A549 (cell line): Measurements from ENCODE around the gene MARK2. TPM values are rescaled to one million over a fixed set of nuclear protein-coding genes. Genes with fewer than 3 reads are reported as not detected.

Experiments used
- ATAC-seq, 2 experiments: fragments of 200-7000 bp in 1 of 2; fragments of >200 bp in 1 of 2; cut with Nextera tagmentation in 1 of 2; cut with Tn5 transposase in 1 of 2; 3 replicates each; pipeline versions ENCODE4 v1.8.0 to v1.9.1; 2018 to 2020; ENCODE audit warnings: mild to moderate bottlenecking in 1 of 2, moderate library complexity in 1 of 2
- CTCF ChIA-PET: fragments of 300-600 bp; sonication (Branson Sonifier 250); formaldehyde crosslinking; extraction: SDS; loops from one replicate; lab custom pipeline; 2021; ENCODE audit warnings: antibody characterized with exemption, inconsistent platforms; lab: Yijun Ruan, JAX
- POLR2A ChIA-PET: fragments of 350-600 bp; formaldehyde crosslinking; extraction: SDS; loops from one replicate; lab custom pipeline; 2021; ENCODE audit warnings: antibody characterized with exemption, inconsistent platforms; lab: Yijun Ruan, JAX
- DNase-seq, 2 experiments: peaks; one replicate each; pipeline versions ENCODE4 v3.0.0 to v3.0.0-alpha.2; 2011 to 2016; ENCODE audit warnings: low read depth in 1 of 2, low spot score in 1 of 2
- FAIRE-seq: peaks from 2 replicates; lab custom pipeline; 2011; peaks lifted over from hg19 to GRCh38; lab: Jason Lieb, UNC
- H3K27ac ChIP-seq, 2 experiments: fragments of >200 bp; sonication (Bioruptor Twin); formaldehyde crosslinking; 3 replicates each; pipeline ENCODE4 v1.5.1; 2016 to 2017
- H3K4me1 ChIP-seq: fragments of >200 bp; sonication (Bioruptor Twin); formaldehyde crosslinking; 3 replicates; pipeline ENCODE4 v1.6.1; 2016
- H3K4me2 ChIP-seq: fragments of >200 bp; sonication (Bioruptor Twin); formaldehyde crosslinking; 3 replicates; pipeline ENCODE4 v1.6.1; 2016
- H3K4me3 ChIP-seq: fragments of >200 bp; sonication (Bioruptor Twin); formaldehyde crosslinking; 3 replicates; pipeline ENCODE4 v1.5.1; 2016
- H3K9me3 ChIP-seq: fragments of >200 bp; sonication (Bioruptor Twin); formaldehyde crosslinking; 3 replicates; pipeline ENCODE4 v1.6.1; 2016
- BHLHE40 ChIP-seq: IDR thresholded peaks from 2 replicates; pipeline ENCODE4 v1.6.1; 2012; ENCODE audit warnings: low read depth, low read length, inconsistent platforms
- CEBPB ChIP-seq, 2 experiments: fragments of >200 bp in 1 of 2; sonication (Bioruptor Twin) in 1 of 2; formaldehyde crosslinking in 1 of 2; IDR thresholded peaks; 2 replicates each; pipeline ENCODE4 v1.6.1; 2012 to 2016
- CHD4 ChIP-seq: fragments of 200-600 bp; sonication (generic); IDR thresholded peaks from 2 replicates; pipeline ENCODE4 v1.6.1; 2016; ENCODE audit warnings: antibody characterized with exemption, mild to moderate bottlenecking, borderline replicate concordance
- ELK1 ChIP-seq: fragments of 150-350 bp; IDR thresholded peaks from 2 replicates; pipeline ENCODE4 v1.6.1; 2014; ENCODE audit warnings: low read depth, mild to moderate bottlenecking, low read length
- ESRRA ChIP-seq: fragments of 150-350 bp; IDR thresholded peaks from 2 replicates; pipeline ENCODE4 v1.6.1; 2014; ENCODE audit warnings: mild to moderate bottlenecking, low read length, borderline replicate concordance
- FOXS1 ChIP-seq: fragments of 250-450 bp; sonication (Bioruptor Pico); IDR thresholded peaks from 2 replicates; pipeline ENCODE4 v1.5.0; 2020; ENCODE audit warnings: mild to moderate bottlenecking, moderate library complexity
- GATA3 ChIP-seq: IDR thresholded peaks from 2 replicates; pipeline ENCODE4 v1.6.1; 2012; ENCODE audit warnings: borderline replicate concordance
- HOXB5 ChIP-seq: fragments of 250-450 bp; sonication (Bioruptor Pico); IDR thresholded peaks from 2 replicates; pipeline ENCODE4 v1.5.0; 2020; ENCODE audit warnings: mild to moderate bottlenecking, moderate library complexity
- MAFK ChIP-seq: fragments of 450-650 bp; IDR thresholded peaks from 2 replicates; pipeline ENCODE4 v1.6.1; 2014; ENCODE audit not compliant: partially characterized antibody
- MAZ ChIP-seq: fragments of 150-350 bp; IDR thresholded peaks from 2 replicates; pipeline ENCODE4 v1.6.1; 2014; ENCODE audit warnings: antibody characterized with exemption, low read depth, low read length, borderline replicate concordance
- MYC ChIP-seq: IDR thresholded peaks from 2 replicates; pipeline ENCODE4 v1.6.1; 2012; ENCODE audit warnings: mild to moderate bottlenecking, inconsistent platforms, low read length, improper control_type of control experiment, borderline replicate concordance
- NFE2L2 ChIP-seq: fragments of 150-350 bp; conservative IDR thresholded peaks from 2 replicates; pipeline ENCODE4 v1.6.1; 2014; ENCODE audit warnings: low read length
- NR3C1 ChIP-seq: fragments of >200 bp; sonication (Bioruptor Twin); formaldehyde crosslinking; IDR thresholded peaks from 3 replicates; pipeline ENCODE4 v1.6.1; 2017
- POLR2A ChIP-seq: IDR thresholded peaks from 2 replicates; pipeline ENCODE4 v1.6.1; 2012; ENCODE audit warnings: mild to moderate bottlenecking, low read length
- RAD21 ChIP-seq, 2 experiments: fragments of >200 bp in 1 of 2; sonication (Bioruptor Twin) in 1 of 2; formaldehyde crosslinking in 1 of 2; IDR thresholded peaks in 1 of 2; conservative IDR thresholded peaks in 1 of 2; 2 replicates in 1 of 2; 3 replicates in 1 of 2; pipeline ENCODE4 v1.6.1; 2012 to 2018; ENCODE audit warnings: inconsistent platforms in 1 of 2
- RARB ChIP-seq: fragments of 250-450 bp; sonication (Bioruptor Pico); IDR thresholded peaks from 2 replicates; pipeline ENCODE4 v1.8.0; 2021; ENCODE audit warnings: mild to moderate bottlenecking, moderate library complexity
- RCOR1 ChIP-seq: fragments of 150-350 bp; IDR thresholded peaks from 2 replicates; pipeline ENCODE4 v1.6.1; 2014; ENCODE audit warnings: antibody characterized with exemption, low read length, low read depth
- RNF2 ChIP-seq: fragments of 200-600 bp; sonication (generic); IDR thresholded peaks from 2 replicates; pipeline ENCODE4 v1.6.1; 2016; ENCODE audit warnings: low read depth, mild to moderate bottlenecking, antibody characterized with exemption, moderate library complexity, borderline replicate concordance
- SMC3 ChIP-seq: fragments of >200 bp; sonication (Bioruptor Twin); formaldehyde crosslinking; IDR thresholded peaks from 3 replicates; pipeline ENCODE4 v1.6.1; 2018; ENCODE audit warnings: inconsistent platforms
- SREBF2 ChIP-seq: fragments of 450-650 bp; IDR thresholded peaks from 2 replicates; pipeline ENCODE4 v1.6.1; 2014; ENCODE audit warnings: mild to moderate bottlenecking, moderate library complexity
- TFCP2L1 ChIP-seq: fragments of 250-450 bp; sonication (Bioruptor Pico); IDR thresholded peaks from 2 replicates; pipeline ENCODE4 v1.5.0; 2021; ENCODE audit warnings: mild to moderate bottlenecking
- TP53 ChIP-seq: fragments of 250-450 bp; sonication (Bioruptor Pico); IDR thresholded peaks from 2 replicates; pipeline ENCODE4 v1.5.0; 2021; ENCODE audit warnings: mild to moderate bottlenecking, moderate library complexity
- ZFP36 ChIP-seq: fragments of 450-650 bp; IDR thresholded peaks from 2 replicates; pipeline ENCODE4 v1.6.1; 2014; ENCODE audit warnings: borderline replicate concordance; ENCODE audit not compliant: partially characterized antibody
- ZNF302 ChIP-seq: fragments of 250-450 bp; sonication (Bioruptor Pico); IDR thresholded peaks from 2 replicates; pipeline ENCODE4 v1.9.0; 2021; ENCODE audit warnings: inconsistent platforms, mild to moderate bottlenecking, moderate library complexity
- WGBS: methylation state at CpG from one replicate; pipeline ENCODE4 v1.1.6; 2017; ENCODE audit errors: missing lambda C conversion rate; 5-methylcytosine and 5-hydroxymethylcytosine counted together
- polyA plus RNA-seq, 4 experiments: library from polyadenylated mRNA; depleted of rRNA in 3 of 4; stranded (reverse); fragments of >200 nt; fragmentation: RNase III in 1 of 4; extraction: RNeasy Plus Mini Kit Qiagen cat#74134 plus additional on column Dnase treatment in 1 of 4; gene quantifications; 2 replicates in 3 of 4; 3 replicates in 1 of 4; pipeline ENCODE4 v1.2.3, GENCODE V29; 2011 to 2017
- TF ChIP-seq, protein P1 (sequence below): fragments of 450-650 bp; IDR thresholded peaks from 2 replicates; pipeline ENCODE4 v1.6.1; 2014; ENCODE audit warnings: antibody characterized with exemption
- TF ChIP-seq, protein P2 (sequence below): IDR thresholded peaks from 2 replicates; pipeline ENCODE4 v1.6.1; 2012
- TF ChIP-seq, protein P3 (sequence below): IDR thresholded peaks from 2 replicates; pipeline ENCODE4 v1.6.1; 2012

MARK2 gene
- polyA plus RNA-seq, 2 of the 4 experiments (the other 2 are of a cell fraction) = 20.2 to 28.4 TPM

- CTCF ChIA-PET = interaction anchor here (1.3 to 15.4 kb wide), 5 partner anchors 9 to 129 kb away, joined by 3 to 129 read pairs (median 5); partner anchors contain the start of genes MARK2 and ZFTA
- Histone ChIP-seq H3K4me1 (peaks cover 17% of the 10 kb centered on the region), H3K4me2 (no peak overlapping the region), H3K27ac (no peak overlapping the region), H3K9me3 (no peaks in the 10 kb centered on the region), H3K4me3 (no peak overlapping the region)
- POLR2A ChIA-PET = no interaction called here
- DNase-seq = no peak
- no peak for ATAC-seq
- no peak for TF ChIP-seq ZNF302 (CRISPR knock-in tag)
- TF ChIP-seq SREBF2 = no peak
- TF ChIP-seq ESRRA = no peak
- TF ChIP-seq, protein P1, sequence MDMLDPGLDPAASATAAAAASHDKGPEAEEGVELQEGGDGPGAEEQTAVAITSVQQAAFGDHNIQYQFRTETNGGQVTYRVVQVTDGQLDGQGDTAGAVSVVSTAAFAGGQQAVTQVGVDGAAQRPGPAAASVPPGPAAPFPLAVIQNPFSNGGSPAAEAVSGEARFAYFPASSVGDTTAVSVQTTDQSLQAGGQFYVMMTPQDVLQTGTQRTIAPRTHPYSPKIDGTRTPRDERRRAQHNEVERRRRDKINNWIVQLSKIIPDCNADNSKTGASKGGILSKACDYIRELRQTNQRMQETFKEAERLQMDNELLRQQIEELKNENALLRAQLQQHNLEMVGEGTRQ = no peak
- TF ChIP-seq ZFP36 = no peak
- no peak for TF ChIP-seq SMC3
- no peak for TF ChIP-seq POLR2A
- no peak for TF ChIP-seq GATA3
- no peak for TF ChIP-seq TFCP2L1 (CRISPR knock-in tag)
- no peak for TF ChIP-seq MYC
- no peak for TF ChIP-seq HOXB5 (CRISPR knock-in tag)
- TF ChIP-seq TP53 (CRISPR knock-in tag) = no peak
- no peak for TF ChIP-seq RARB (CRISPR knock-in tag)
- no peak for FAIRE-seq
- 96% methylated on average over 3 of the region's 3 CpGs for WGBS
Measured at GRCh38 chr11:63816732-63817131, 22.2 kb upstream of the MARK2 start.

DNA sequence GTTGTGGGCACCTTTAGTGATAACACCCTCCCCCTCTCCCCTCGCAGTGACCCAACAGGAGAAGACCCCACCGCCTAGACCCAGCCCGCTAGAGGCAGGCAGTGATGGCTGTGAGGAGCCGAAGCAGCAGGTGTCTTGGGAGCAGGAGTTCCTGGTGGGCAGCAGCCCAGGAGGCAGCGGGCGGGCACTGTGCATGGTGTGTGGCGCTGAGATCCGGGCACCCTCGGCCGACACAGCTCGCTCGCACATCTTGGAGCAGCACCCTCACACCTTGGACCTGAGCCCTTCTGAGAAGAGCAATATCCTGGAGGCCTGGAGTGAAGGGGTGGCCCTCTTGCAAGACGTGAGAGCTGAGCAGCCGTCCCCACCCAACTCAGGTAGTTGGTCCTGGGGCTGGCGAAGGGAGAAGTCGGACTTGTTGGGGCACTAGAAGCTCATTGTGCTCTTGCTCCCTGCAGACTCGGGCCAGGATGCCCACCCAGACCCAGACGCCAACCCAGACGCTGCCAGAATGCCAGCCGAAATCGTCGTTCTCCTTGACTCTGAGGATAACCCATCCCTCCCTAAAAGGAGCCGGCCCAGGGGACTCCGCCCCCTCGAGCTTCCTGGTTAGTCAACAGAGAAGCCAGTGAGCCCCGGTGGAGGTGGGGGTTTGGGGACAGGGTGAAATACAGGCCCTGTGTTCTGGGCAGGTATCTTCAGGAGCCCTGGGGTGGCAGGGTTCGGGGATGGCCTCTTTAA is 21.0 kb upstream of the MARK2 start:
- Histone ChIP-seq H3K4me3 (no peak overlapping the region), H3K9me3 (no peaks in the 10 kb centered on the region), H3K4me1 (peaks cover 11% of the 10 kb centered on the region; the same call in 2 of the 3 replicates), H3K4me2 (no peak overlapping the region), H3K27ac (no peak overlapping the region)
- ATAC-seq (no peak), FAIRE-seq (no peak), DNase-seq (no peak)
- no peak for TF ChIP-seq TP53 (CRISPR knock-in tag)
- TF ChIP-seq FOXS1 (CRISPR knock-in tag) = no peak
- no peak for TF ChIP-seq MYC
- TF ChIP-seq POLR2A = no peak
- TF ChIP-seq NFE2L2 = no peak
- TF ChIP-seq, protein P2, sequence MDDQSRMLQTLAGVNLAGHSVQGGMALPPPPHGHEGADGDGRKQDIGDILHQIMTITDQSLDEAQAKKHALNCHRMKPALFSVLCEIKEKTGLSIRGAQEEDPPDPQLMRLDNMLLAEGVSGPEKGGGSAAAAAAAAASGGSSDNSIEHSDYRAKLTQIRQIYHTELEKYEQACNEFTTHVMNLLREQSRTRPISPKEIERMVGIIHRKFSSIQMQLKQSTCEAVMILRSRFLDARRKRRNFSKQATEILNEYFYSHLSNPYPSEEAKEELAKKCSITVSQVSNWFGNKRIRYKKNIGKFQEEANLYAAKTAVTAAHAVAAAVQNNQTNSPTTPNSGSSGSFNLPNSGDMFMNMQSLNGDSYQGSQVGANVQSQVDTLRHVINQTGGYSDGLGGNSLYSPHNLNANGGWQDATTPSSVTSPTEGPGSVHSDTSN = no peak
- no peak for TF ChIP-seq TFCP2L1 (CRISPR knock-in tag)
- TF ChIP-seq ESRRA = no peak
- ChIA-PET POLR2A (no interaction called here), CTCF (interaction anchor here (0.9 to 15.4 kb wide), 5 partner anchors 8 to 128 kb away, joined by 3 to 129 read pairs (median 5); partner anchors contain the start of genes MARK2 and ZFTA)
- 93% methylated on average over 22 of the region's 27 CpGs for WGBS

- no peak overlapping the region for H3K27ac ChIP-seq
- POLR2A ChIA-PET = no interaction called here
- no peak for FAIRE-seq
- H3K9me3 ChIP-seq = no peaks in the 10 kb centered on the region
- no peak for TF ChIP-seq RNF2
- TF ChIP-seq ELK1 = no peak
- TF ChIP-seq RCOR1 = no peak
- TF ChIP-seq RARB (CRISPR knock-in tag) = no peak
- no peak for TF ChIP-seq RAD21 (conservative IDR thresholded peaks at IDR 0.05 in 1 of 2, IDR thresholded peaks at IDR 0.05 in 1 of 2)
- TF ChIP-seq, protein P3, sequence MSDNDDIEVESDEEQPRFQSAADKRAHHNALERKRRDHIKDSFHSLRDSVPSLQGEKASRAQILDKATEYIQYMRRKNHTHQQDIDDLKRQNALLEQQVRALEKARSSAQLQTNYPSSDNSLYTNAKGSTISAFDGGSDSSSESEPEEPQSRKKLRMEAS = no peak
- no peak for TF ChIP-seq MAZ
- TF ChIP-seq NR3C1 = no peak
- no peak for TF ChIP-seq SREBF2
- TF ChIP-seq POLR2A = no peak
- TF ChIP-seq MAFK = no peak
- no peak for TF ChIP-seq CHD4
- no peak for TF ChIP-seq CEBPB (IDR thresholded peaks at IDR 0.05)
- TF ChIP-seq FOXS1 (CRISPR knock-in tag) = no peak
- no peak for TF ChIP-seq BHLHE40
- no peak for TF ChIP-seq MYC
- CTCF ChIA-PET = interaction anchor here (0.9 to 15.4 kb wide), 4 partner anchors 11 to 127 kb away, joined by 3 to 129 read pairs (median 7); partner anchors contain the start of genes MARK2 and ZFTA
- no peak for ATAC-seq
- no peak for DNase-seq
- H3K4me2 ChIP-seq = no peak overlapping the region
- peaks cover 11% of the 10 kb centered on the region; the same call in 2 of the 3 replicates for H3K4me1 ChIP-seq
- H3K4me3 ChIP-seq = no peak overlapping the region
- 95% methylated on average over 19 of the region's 19 CpGs for WGBS
Measured at GRCh38 chr11:63818609-63819008, 20.3 kb upstream of the MARK2 start.
